Liver (tissue), 9 donors: ENCODE data around the gene SLC16A2. TPM values are rescaled to one million over a fixed set of nuclear protein-coding genes. Genes with fewer than 3 reads are reported as not detected.

Experiments used
- DNase-seq: peaks from one replicate; pipeline ENCODE4 v3.0.0-alpha.2; 2017; ENCODE audit warnings: low spot score
- H3K27ac ChIP-seq, 2 donors: one replicate each; pipeline ENCODE4 v1.7.0; 2013; ENCODE audit warnings: inconsistent platforms in 2 of 2, low read length in 2 of 2, control low read depth in 1 of 2, low read depth in 1 of 2, mild to moderate bottlenecking in 1 of 2
- H3K27me3 ChIP-seq, 4 donors: one replicate each; pipeline versions ENCODE4 v1.6.1 to v1.7.0; 2013; ENCODE audit warnings: low read length in 3 of 4, inconsistent platforms in 1 of 4, mild to moderate bottlenecking in 1 of 4, moderate library complexity in 1 of 4; ENCODE audit not compliant: control insufficient read depth in 4 of 4, insufficient read depth in 4 of 4
- H3K36me3 ChIP-seq, 4 donors: one replicate each; pipeline versions ENCODE4 v1.6.1 to v1.7.0; 2013; ENCODE audit warnings: low read length in 3 of 4, mild to moderate bottlenecking in 3 of 4, low read depth in 1 of 4, moderate library complexity in 1 of 4; ENCODE audit not compliant: control insufficient read depth in 4 of 4, insufficient read depth in 3 of 4
- H3K4me1 ChIP-seq, 4 donors: one replicate each; pipeline versions ENCODE4 v1.6.1 to v1.7.0; 2013; ENCODE audit warnings: low read length in 3 of 4, mild to moderate bottlenecking in 3 of 4, moderate library complexity in 1 of 4; ENCODE audit not compliant: control insufficient read depth in 4 of 4, insufficient read depth in 4 of 4
- H3K4me3 ChIP-seq, 3 donors: one replicate each; pipeline versions ENCODE4 v1.6.1 to v1.7.0; 2013; ENCODE audit warnings: low read length in 3 of 3, control low read depth in 1 of 3, low read depth in 1 of 3, mild to moderate bottlenecking in 1 of 3
- H3K9ac ChIP-seq, 2 donors: one replicate each; pipeline ENCODE4 v1.7.0; 2013; ENCODE audit warnings: low read length in 2 of 2, mild to moderate bottlenecking in 2 of 2, moderate library complexity in 2 of 2, control low read depth in 1 of 2, low read depth in 1 of 2
- H3K9me3 ChIP-seq, 4 donors: one replicate each; pipeline versions ENCODE4 v1.6.1 to v1.7.0; 2013; ENCODE audit warnings: low read length in 3 of 4; ENCODE audit not compliant: control insufficient read depth in 4 of 4
- ATF3 ChIP-seq: IDR thresholded peaks from 2 replicates; pipeline ENCODE4 v1.6.1; 2016; ENCODE audit warnings: antibody characterized with exemption
- EGR1 ChIP-seq, 2 donors: IDR thresholded peaks; 2 replicates each; pipeline ENCODE4 v1.6.1; 2016 to 2018; ENCODE audit warnings: antibody characterized with exemption in 2 of 2, low read depth in 2 of 2
- FOXA1 ChIP-seq: IDR thresholded peaks from 2 replicates; pipeline ENCODE4 v1.6.1; 2016; ENCODE audit warnings: antibody characterized with exemption
- FOXA2 ChIP-seq: IDR thresholded peaks from 2 replicates; pipeline ENCODE4 v1.6.1; 2016; ENCODE audit warnings: antibody characterized with exemption
- GABPA ChIP-seq, 2 donors: IDR thresholded peaks in 1 of 2; conservative IDR thresholded peaks in 1 of 2; 2 replicates each; pipeline ENCODE4 v1.6.1; 2016; ENCODE audit warnings: antibody characterized with exemption in 2 of 2, mild to moderate bottlenecking in 1 of 2, moderate library complexity in 1 of 2
- HNF4A ChIP-seq, 2 donors: conservative IDR thresholded peaks; 2 replicates each; pipeline ENCODE4 v1.6.1; 2016; ENCODE audit warnings: antibody characterized with exemption in 2 of 2, mild to moderate bottlenecking in 2 of 2
- HNF4G ChIP-seq: IDR thresholded peaks from 2 replicates; pipeline ENCODE4 v1.6.1; 2016; ENCODE audit warnings: antibody characterized with exemption
- JUND ChIP-seq, 2 donors: IDR thresholded peaks; 2 replicates each; pipeline ENCODE4 v1.6.1; 2016; ENCODE audit warnings: antibody characterized with exemption in 2 of 2
- MAX ChIP-seq: IDR thresholded peaks from 2 replicates; pipeline ENCODE4 v1.6.1; 2016; ENCODE audit warnings: antibody characterized with exemption
- NR2F2 ChIP-seq: IDR thresholded peaks from 2 replicates; pipeline ENCODE4 v1.6.1; 2016; ENCODE audit warnings: antibody characterized with exemption
- RAD21 ChIP-seq, 2 donors: IDR thresholded peaks; 2 replicates each; pipeline ENCODE4 v1.6.1; 2016; ENCODE audit warnings: antibody characterized with exemption in 2 of 2, mild to moderate bottlenecking in 2 of 2
- RXRA ChIP-seq, 2 donors: IDR thresholded peaks; 2 replicates each; pipeline ENCODE4 v1.6.1; 2017 to 2018; ENCODE audit warnings: antibody characterized with exemption in 2 of 2, mild to moderate bottlenecking in 1 of 2
- SP1 ChIP-seq: IDR thresholded peaks from 2 replicates; pipeline ENCODE4 v1.6.1; 2018; ENCODE audit warnings: antibody characterized with exemption, mild to moderate bottlenecking
- TAF1 ChIP-seq: conservative IDR thresholded peaks from 2 replicates; pipeline ENCODE4 v1.6.1; 2016; ENCODE audit warnings: antibody characterized with exemption, mild to moderate bottlenecking
- YY1 ChIP-seq: IDR thresholded peaks from 2 replicates; pipeline ENCODE4 v1.6.1; 2016; ENCODE audit warnings: antibody characterized with exemption, mild to moderate bottlenecking
- WGBS: extraction: QIAGEN DNeasy Blood & Tissue Kit; methylation state at CpG from one replicate; pipeline ENCODE4 v1.1.7; 2013; 5-methylcytosine and 5-hydroxymethylcytosine counted together
- polyA plus RNA-seq, 2 donors: library from polyadenylated mRNA; stranded (reverse) in 1 of 2; unstranded in 1 of 2; fragments of 200-250 nt in 1 of 2; fragments of >200 nt in 1 of 2; fragmentation: Nextera tagmentation in 1 of 2; extraction: Ambion mirVana in 1 of 2; gene quantifications; one replicate each; pipeline versions ENCODE4 v1.2.1 to v1.2.3, GENCODE V29; 2013 to 2015
- total RNA-seq, 2 donors: library from RNA; depleted of rRNA; stranded (reverse); fragments of >200 nt; gene quantifications; one replicate each; pipeline ENCODE4 v1.2.3, GENCODE V29; 2014
- TF ChIP-seq, protein P1 (sequence below): IDR thresholded peaks from 2 replicates; pipeline ENCODE4 v1.6.1; 2016; ENCODE audit warnings: antibody characterized with exemption
- TF ChIP-seq, protein P2 (sequence below): fragments of 150-350 bp; IDR thresholded peaks from 2 replicates; pipeline ENCODE4 v1.5.1; 2017; ENCODE audit warnings: improper control_type of control experiment, low read depth, low read length; ENCODE audit not compliant: missing input control
- TF ChIP-seq, protein P3 (sequence below): IDR thresholded peaks from 2 replicates; pipeline ENCODE4 v1.6.1; 2016; ENCODE audit warnings: antibody characterized with exemption, mild to moderate bottlenecking
- donor health status: healthy.
- donor health status: healthy.
- donor health status: healthy.
- donor health status: healthy.
- donor health status: healthy.

Gene SLC16A2
- total and polyA plus RNA-seq, 4 donors: 10.0 to 32.7 (median 21.9) TPM

DNA sequence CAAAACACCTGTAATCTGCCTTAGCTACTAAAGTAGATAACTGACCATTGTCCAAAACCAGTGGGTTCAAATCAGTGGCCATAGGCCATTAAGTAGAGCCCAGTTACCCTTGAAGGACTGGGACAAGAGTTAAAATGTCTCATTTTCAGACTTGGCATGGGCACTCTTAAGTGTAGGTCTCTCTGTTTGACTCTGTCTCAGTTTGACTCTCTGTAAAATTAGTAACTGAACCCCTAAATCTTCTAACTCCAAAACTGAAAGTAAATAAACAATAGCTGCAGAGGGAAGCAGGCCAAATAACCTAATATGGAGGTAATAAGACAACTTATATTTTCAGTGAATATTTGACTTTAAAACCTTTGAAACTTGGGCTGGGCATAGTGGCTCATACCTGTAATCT lies 89.1 kb downstream of the SLC16A2 start:
- Histone ChIP-seq H3K36me3 (no peaks in the 10 kb centered on the region), H3K9ac (no peak overlapping the region), H3K4me1 (peaks cover 2 to 26% (median 18%) of the 10 kb centered on the region in 4 donors), H3K4me3 (no peak overlapping the region), H3K27ac (no peak overlapping the region), H3K9me3 (no peaks in the 10 kb centered on the region), H3K27me3 (no peaks in the 10 kb centered on the region)
- DNase-seq: no peak
- TF ChIP-seq, protein P1, sequence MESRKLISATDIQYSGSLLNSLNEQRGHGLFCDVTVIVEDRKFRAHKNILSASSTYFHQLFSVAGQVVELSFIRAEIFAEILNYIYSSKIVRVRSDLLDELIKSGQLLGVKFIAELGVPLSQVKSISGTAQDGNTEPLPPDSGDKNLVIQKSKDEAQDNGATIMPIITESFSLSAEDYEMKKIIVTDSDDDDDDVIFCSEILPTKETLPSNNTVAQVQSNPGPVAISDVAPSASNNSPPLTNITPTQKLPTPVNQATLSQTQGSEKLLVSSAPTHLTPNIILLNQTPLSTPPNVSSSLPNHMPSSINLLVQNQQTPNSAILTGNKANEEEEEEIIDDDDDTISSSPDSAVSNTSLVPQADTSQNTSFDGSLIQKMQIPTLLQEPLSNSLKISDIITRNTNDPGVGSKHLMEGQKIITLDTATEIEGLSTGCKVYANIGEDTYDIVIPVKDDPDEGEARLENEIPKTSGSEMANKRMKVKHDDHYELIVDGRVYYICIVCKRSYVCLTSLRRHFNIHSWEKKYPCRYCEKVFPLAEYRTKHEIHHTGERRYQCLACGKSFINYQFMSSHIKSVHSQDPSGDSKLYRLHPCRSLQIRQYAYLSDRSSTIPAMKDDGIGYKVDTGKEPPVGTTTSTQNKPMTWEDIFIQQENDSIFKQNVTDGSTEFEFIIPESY: no peak
- TF ChIP-seq, protein P2, sequence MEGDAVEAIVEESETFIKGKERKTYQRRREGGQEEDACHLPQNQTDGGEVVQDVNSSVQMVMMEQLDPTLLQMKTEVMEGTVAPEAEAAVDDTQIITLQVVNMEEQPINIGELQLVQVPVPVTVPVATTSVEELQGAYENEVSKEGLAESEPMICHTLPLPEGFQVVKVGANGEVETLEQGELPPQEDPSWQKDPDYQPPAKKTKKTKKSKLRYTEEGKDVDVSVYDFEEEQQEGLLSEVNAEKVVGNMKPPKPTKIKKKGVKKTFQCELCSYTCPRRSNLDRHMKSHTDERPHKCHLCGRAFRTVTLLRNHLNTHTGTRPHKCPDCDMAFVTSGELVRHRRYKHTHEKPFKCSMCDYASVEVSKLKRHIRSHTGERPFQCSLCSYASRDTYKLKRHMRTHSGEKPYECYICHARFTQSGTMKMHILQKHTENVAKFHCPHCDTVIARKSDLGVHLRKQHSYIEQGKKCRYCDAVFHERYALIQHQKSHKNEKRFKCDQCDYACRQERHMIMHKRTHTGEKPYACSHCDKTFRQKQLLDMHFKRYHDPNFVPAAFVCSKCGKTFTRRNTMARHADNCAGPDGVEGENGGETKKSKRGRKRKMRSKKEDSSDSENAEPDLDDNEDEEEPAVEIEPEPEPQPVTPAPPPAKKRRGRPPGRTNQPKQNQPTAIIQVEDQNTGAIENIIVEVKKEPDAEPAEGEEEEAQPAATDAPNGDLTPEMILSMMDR: no peak
- TF ChIP-seq ATF3 (no peak), RAD21 (IDR thresholded peaks at IDR 0.05) (no peak)

DNA sequence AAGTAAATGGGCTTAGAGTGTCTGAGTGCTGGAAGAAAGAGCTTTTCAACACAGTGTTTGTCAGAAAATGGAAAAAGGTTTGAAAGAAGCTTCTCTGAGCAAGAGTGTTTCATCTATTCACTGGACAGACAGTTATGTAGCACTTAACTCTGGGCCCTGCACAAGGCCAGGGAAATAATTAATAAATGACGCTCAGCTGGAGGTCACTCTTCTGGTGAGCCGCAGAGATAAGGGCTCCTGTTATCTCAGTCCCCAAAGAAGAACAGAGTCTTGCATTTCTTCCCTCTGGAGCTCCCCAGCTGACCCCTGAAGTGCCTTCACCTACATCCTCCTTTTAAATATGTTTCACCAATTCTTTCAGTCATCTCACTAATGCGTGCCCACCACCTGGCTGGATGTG lies 90.4 kb downstream of the SLC16A2 start:
- TF ChIP-seq, protein P3, sequence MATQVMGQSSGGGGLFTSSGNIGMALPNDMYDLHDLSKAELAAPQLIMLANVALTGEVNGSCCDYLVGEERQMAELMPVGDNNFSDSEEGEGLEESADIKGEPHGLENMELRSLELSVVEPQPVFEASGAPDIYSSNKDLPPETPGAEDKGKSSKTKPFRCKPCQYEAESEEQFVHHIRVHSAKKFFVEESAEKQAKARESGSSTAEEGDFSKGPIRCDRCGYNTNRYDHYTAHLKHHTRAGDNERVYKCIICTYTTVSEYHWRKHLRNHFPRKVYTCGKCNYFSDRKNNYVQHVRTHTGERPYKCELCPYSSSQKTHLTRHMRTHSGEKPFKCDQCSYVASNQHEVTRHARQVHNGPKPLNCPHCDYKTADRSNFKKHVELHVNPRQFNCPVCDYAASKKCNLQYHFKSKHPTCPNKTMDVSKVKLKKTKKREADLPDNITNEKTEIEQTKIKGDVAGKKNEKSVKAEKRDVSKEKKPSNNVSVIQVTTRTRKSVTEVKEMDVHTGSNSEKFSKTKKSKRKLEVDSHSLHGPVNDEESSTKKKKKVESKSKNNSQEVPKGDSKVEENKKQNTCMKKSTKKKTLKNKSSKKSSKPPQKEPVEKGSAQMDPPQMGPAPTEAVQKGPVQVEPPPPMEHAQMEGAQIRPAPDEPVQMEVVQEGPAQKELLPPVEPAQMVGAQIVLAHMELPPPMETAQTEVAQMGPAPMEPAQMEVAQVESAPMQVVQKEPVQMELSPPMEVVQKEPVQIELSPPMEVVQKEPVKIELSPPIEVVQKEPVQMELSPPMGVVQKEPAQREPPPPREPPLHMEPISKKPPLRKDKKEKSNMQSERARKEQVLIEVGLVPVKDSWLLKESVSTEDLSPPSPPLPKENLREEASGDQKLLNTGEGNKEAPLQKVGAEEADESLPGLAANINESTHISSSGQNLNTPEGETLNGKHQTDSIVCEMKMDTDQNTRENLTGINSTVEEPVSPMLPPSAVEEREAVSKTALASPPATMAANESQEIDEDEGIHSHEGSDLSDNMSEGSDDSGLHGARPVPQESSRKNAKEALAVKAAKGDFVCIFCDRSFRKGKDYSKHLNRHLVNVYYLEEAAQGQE: no peak
- TF ChIP-seq TAF1: no peak
- TF ChIP-seq HNF4A (conservative IDR thresholded peaks at IDR 0.05): no peak
- TF ChIP-seq GABPA (IDR thresholded peaks at IDR 0.05 in 1 of 2, conservative IDR thresholded peaks at IDR 0.05 in 1 of 2): no peak
- no peak for TF ChIP-seq MAX
- no peak for TF ChIP-seq NR2F2
- TF ChIP-seq RAD21 (IDR thresholded peaks at IDR 0.05): no peak
- no peak for TF ChIP-seq ATF3
- no peak for TF ChIP-seq JUND (IDR thresholded peaks at IDR 0.05)
- TF ChIP-seq RXRA (IDR thresholded peaks at IDR 0.05): no peak
- TF ChIP-seq, protein P2: no peak
- TF ChIP-seq HNF4G: no peak
- no peak for TF ChIP-seq FOXA2
- no peak for TF ChIP-seq YY1
- TF ChIP-seq EGR1 (IDR thresholded peaks at IDR 0.05; ENCODE audit: low read depth in 2 of 2): no peak
- TF ChIP-seq FOXA1: no peak
- no peak for TF ChIP-seq SP1
- TF ChIP-seq, protein P1: no peak
- no peak overlapping the region for H3K27ac ChIP-seq
- H3K27me3 ChIP-seq: no peaks in the 10 kb centered on the region
- DNase-seq: no peak
- WGBS: 67% methylated on average over 3 of the region's 3 CpGs
- H3K36me3 ChIP-seq: no peaks in the 10 kb centered on the region
- H3K4me1 ChIP-seq: peaks cover 2 to 15% (median 9%) of the 10 kb centered on the region in 4 donors
- no peak overlapping the region for H3K9ac ChIP-seq
- no peak overlapping the region for H3K4me3 ChIP-seq
- H3K9me3 ChIP-seq: no peaks in the 10 kb centered on the region
